Panc1 (cell line): ENCODE results near the gene C6orf163. TPM values are rescaled to one million over a fixed set of nuclear protein-coding genes. Genes with fewer than 3 reads are reported as not detected.

ENCODE experiments used
- ATAC-seq: fragments of 200-7000 bp; cut with Tn5 transposase; 2 replicates; pipeline ENCODE4 v1.9.1; 2020; ENCODE audit warnings: mild to moderate bottlenecking, moderate library complexity
- BruUV-seq: library from RNA; stranded (reverse); fragments of 400-500 nt; replicated peaks from 2 replicates; lab custom pipeline; 2021; lab: Mats Ljungman, UMichigan
- CTCF ChIA-PET: fragments of 300-600 bp; sonication (Branson Sonifier 250); formaldehyde crosslinking; loops from one replicate; lab custom pipeline; 2022; ENCODE audit warnings: antibody characterized with exemption; lab: Charles Lee
- POLR2A ChIA-PET: fragments of 300-600 bp; sonication (Branson Sonifier 250); formaldehyde crosslinking; loops from one replicate; lab custom pipeline; 2022; ENCODE audit warnings: antibody characterized with exemption; lab: Charles Lee
- DNase-seq: peaks from one replicate; pipeline ENCODE4 v3.0.0-alpha.2; 2010; ENCODE audit warnings: low read depth, low spot score
- H3K27ac ChIP-seq: 2 replicates; pipeline ENCODE4 v1.5.1; 2011; ENCODE audit warnings: mild to moderate bottlenecking, low read length, inconsistent platforms
- H3K27me3 ChIP-seq: fragments of 200-500 bp; sonication (Bioruptor generic); 2 replicates; pipeline ENCODE4 v1.6.0; 2014; ENCODE audit warnings: low read length, inconsistent platforms; ENCODE audit not compliant: control insufficient read depth, insufficient read depth
- H3K36me3 ChIP-seq: fragments of 200-500 bp; sonication (Bioruptor generic); 2 replicates; pipeline ENCODE4 v1.5.1; 2014; ENCODE audit warnings: inconsistent platforms, mild to moderate bottlenecking, low read length, moderate library complexity; ENCODE audit not compliant: control insufficient read depth, insufficient read depth
- H3K4me1 ChIP-seq: 2 replicates; pipeline ENCODE4 v1.5.1; 2011; ENCODE audit warnings: inconsistent platforms, mild to moderate bottlenecking, low read length, moderate library complexity; ENCODE audit not compliant: control insufficient read depth, insufficient read depth
- H3K4me3 ChIP-seq, 2 experiments: 2 replicates each; pipeline ENCODE4 v1.5.1; 2011 to 2012; ENCODE audit warnings: low read depth in 2 of 2, low read length in 2 of 2, mild to moderate bottlenecking in 2 of 2, inconsistent platforms in 1 of 2, moderate library complexity in 1 of 2
- H3K9me3 ChIP-seq: fragments of 200-500 bp; sonication (Bioruptor generic); 2 replicates; pipeline ENCODE4 v1.5.1; 2014; ENCODE audit warnings: low read depth, mild to moderate bottlenecking, inconsistent platforms, low read length, moderate library complexity; ENCODE audit not compliant: control insufficient read depth, insufficient read depth
- CTCF ChIP-seq: fragments of 450-650 bp; IDR thresholded peaks from 2 replicates; pipeline ENCODE4 v1.5.1; 2017; ENCODE audit warnings: mild to moderate bottlenecking
- POLR2AphosphoS5 ChIP-seq: IDR thresholded peaks from 2 replicates; pipeline ENCODE4 v1.6.1; 2012; ENCODE audit warnings: mild to moderate bottlenecking, low read depth, low read length, moderate library complexity
- REST ChIP-seq, 2 experiments: IDR thresholded peaks; 2 replicates each; pipeline ENCODE4 v1.6.1; 2011 to 2012; ENCODE audit warnings: low read depth in 2 of 2, control low read depth in 1 of 2, low read length in 1 of 2, mild to moderate bottlenecking in 1 of 2, moderate library complexity in 1 of 2; ENCODE audit not compliant: insufficient read depth in 1 of 2
- SIN3A ChIP-seq: IDR thresholded peaks from 2 replicates; pipeline ENCODE4 v1.6.1; 2012; ENCODE audit warnings: low read depth, mild to moderate bottlenecking, low read length, moderate library complexity, borderline replicate concordance; ENCODE audit not compliant: insufficient read depth
- TCF7L2 ChIP-seq: IDR thresholded peaks from 2 replicates; pipeline ENCODE4 v1.6.1; 2011; ENCODE audit warnings: mild to moderate bottlenecking, low read depth, low read length, inconsistent platforms
- in situ Hi-C: cut with HindIII; loops from 2 replicates; pipeline ENCODE4 v1.10.0; 2016; ENCODE audit warnings: low sequenced_read_pairs, low pct_unique_long_range_greater_than_20kb
- intact Hi-C: fragments of 100-400 bp; cut with micrococcal nuclease; formaldehyde crosslinking; loops from one replicate; pipeline ENCODE4 v1.10.0; 2022; ENCODE audit not compliant: unreplicated experiment
- total RNA-seq: library from RNA; stranded (reverse); gene quantifications from one replicate; pipeline ENCODE4 v1.2.1, GENCODE V29; 2021; ENCODE audit not compliant: unreplicated experiment

The C6orf163 gene
- total RNA-seq, 1 experiment from 2014 or later: 1.3 TPM

- CTCF ChIA-PET: no interaction called here
- Histone ChIP-seq H3K4me1 (no peaks in the 10 kb centered on the region), H3K4me3 (no peak overlapping the region), H3K27ac (no peak overlapping the region), H3K9me3 (no peaks in the 10 kb centered on the region), H3K36me3 (no peaks in the 10 kb centered on the region), H3K27me3 (no peaks in the 10 kb centered on the region)
- BruUV-seq: no TSS peak
- no peak for DNase-seq
- POLR2A ChIA-PET: interaction anchor here (0.6 kb wide), 1 partner anchor 92 kb away, joined by 3 read pairs; no protein-coding TSS in a partner anchor
- in situ Hi-C loops: no loop called here
- intact Hi-C loops: no loop called here
- no peak for TF ChIP-seq TCF7L2
- no peak for TF ChIP-seq SIN3A
- TF ChIP-seq CTCF: no peak
- TF ChIP-seq REST (IDR thresholded peaks at IDR 0.05; ENCODE audit: insufficient read depth in 1 of 2, low read depth in 2 of 2, low read length in 1 of 2): no peak
- TF ChIP-seq POLR2AphosphoS5: no peak
- ATAC-seq: no peak
Measured at GRCh38 chr6:87330961-87331360, 13.7 kb upstream of the C6orf163 start.

- ATAC-seq (no peak), DNase-seq (no peak)
- Histone ChIP-seq H3K4me1 (no peaks in the 10 kb centered on the region), H3K36me3 (no peaks in the 10 kb centered on the region), H3K4me3 (no peak overlapping the region), H3K27me3 (no peaks in the 10 kb centered on the region), H3K27ac (no peak overlapping the region), H3K9me3 (no peaks in the 10 kb centered on the region)
- POLR2A ChIA-PET: no interaction called here
- BruUV-seq: no TSS peak
- in situ Hi-C loops (no loop called here), intact Hi-C loops (no loop called here)
- CTCF ChIA-PET: no interaction called here
- no peak for TF ChIP-seq REST (IDR thresholded peaks at IDR 0.05; ENCODE audit: insufficient read depth in 1 of 2, low read depth in 2 of 2, low read length in 1 of 2)
- no peak for TF ChIP-seq POLR2AphosphoS5
- no peak for TF ChIP-seq SIN3A
- no peak for TF ChIP-seq CTCF
- TF ChIP-seq TCF7L2: no peak
Measured at GRCh38 chr6:87333033-87333432, 11.6 kb upstream of the C6orf163 start.
